Esophagus squamous epithelium (tissue), 5 donors: ENCODE measurements around the gene DGKD. TPM values are rescaled to one million over a fixed set of nuclear protein-coding genes. Genes with fewer than 3 reads are reported as not detected.

Experiments
- DNase-seq: peaks from one replicate; lab custom pipeline; 2025; lab: John Stamatoyannopoulos, UW
- H3K27ac ChIP-seq, 4 donors: fragments of 200-600 bp; sonication (generic); one replicate each; pipeline ENCODE4 v1.5.1; 2016 to 2019; ENCODE audit warnings: mild to moderate bottlenecking in 1 of 4
- H3K27me3 ChIP-seq, 4 donors: fragments of 200-600 bp; sonication (generic); 1 replicate in 3 of 4; 2 replicates in 1 of 4; pipeline versions ENCODE4 v1.5.1 to v1.6.0; 2017 to 2021; ENCODE audit warnings: antibody characterized with exemption in 1 of 4
- H3K36me3 ChIP-seq, 3 donors: fragments of 200-600 bp; sonication (generic); one replicate each; pipeline ENCODE4 v1.5.1; 2016 to 2019
- H3K4me1 ChIP-seq, 3 donors: fragments of 200-600 bp; sonication (generic); one replicate each; pipeline ENCODE4 v1.5.1; 2017 to 2019
- H3K4me3 ChIP-seq, 4 donors: fragments of 200-600 bp; sonication (generic); 1 replicate in 3 of 4; 2 replicates in 1 of 4; pipeline ENCODE4 v1.5.1; 2016 to 2019; ENCODE audit warnings: mild to moderate bottlenecking in 2 of 4, moderate library complexity in 1 of 4
- H3K9me3 ChIP-seq, 3 donors: fragments of 200-600 bp; sonication (generic); one replicate each; pipeline ENCODE4 v1.5.1; 2016 to 2019
- CTCF ChIP-seq, 6 experiments: fragments of 450-650 bp in 4 of 6; fragments of 200-600 bp in 2 of 6; sonication (generic) in 2 of 6; IDR thresholded peaks; one replicate each; pipeline ENCODE4 v1.5.1; 2016 to 2019; ENCODE audit warnings: antibody characterized with exemption in 6 of 6, mild to moderate bottlenecking in 4 of 6, moderate library complexity in 4 of 6
- POLR2A ChIP-seq, 4 donors: fragments of 450-650 bp; IDR thresholded peaks; one replicate each; pipeline ENCODE4 v1.6.1; 2017; ENCODE audit warnings: antibody characterized with exemption in 4 of 4, mild to moderate bottlenecking in 4 of 4, moderate library complexity in 3 of 4
- WGBS, 2 donors: methylation state at CpG; one replicate each; pipeline ENCODE4 v1.1.5; 2018; 5-methylcytosine and 5-hydroxymethylcytosine counted together
- intact Hi-C: fragments of 100-400 bp; cut with DNase I; formaldehyde crosslinking; loops from one replicate; pipeline ENCODE4 v1.15.0; 2022
- total RNA-seq, 4 donors: library from RNA; depleted of rRNA; stranded (reverse); fragments of >200 nt; gene quantifications; one replicate each; pipeline ENCODE4 v1.1.0, GENCODE V29; 2016
- donor health status: DM: yes; HTN: yes; CAD: no.

The DGKD gene
- total RNA-seq, 4 donors from 2014 or later = 2.3 to 10.9 (median 4.2) TPM

DNA sequence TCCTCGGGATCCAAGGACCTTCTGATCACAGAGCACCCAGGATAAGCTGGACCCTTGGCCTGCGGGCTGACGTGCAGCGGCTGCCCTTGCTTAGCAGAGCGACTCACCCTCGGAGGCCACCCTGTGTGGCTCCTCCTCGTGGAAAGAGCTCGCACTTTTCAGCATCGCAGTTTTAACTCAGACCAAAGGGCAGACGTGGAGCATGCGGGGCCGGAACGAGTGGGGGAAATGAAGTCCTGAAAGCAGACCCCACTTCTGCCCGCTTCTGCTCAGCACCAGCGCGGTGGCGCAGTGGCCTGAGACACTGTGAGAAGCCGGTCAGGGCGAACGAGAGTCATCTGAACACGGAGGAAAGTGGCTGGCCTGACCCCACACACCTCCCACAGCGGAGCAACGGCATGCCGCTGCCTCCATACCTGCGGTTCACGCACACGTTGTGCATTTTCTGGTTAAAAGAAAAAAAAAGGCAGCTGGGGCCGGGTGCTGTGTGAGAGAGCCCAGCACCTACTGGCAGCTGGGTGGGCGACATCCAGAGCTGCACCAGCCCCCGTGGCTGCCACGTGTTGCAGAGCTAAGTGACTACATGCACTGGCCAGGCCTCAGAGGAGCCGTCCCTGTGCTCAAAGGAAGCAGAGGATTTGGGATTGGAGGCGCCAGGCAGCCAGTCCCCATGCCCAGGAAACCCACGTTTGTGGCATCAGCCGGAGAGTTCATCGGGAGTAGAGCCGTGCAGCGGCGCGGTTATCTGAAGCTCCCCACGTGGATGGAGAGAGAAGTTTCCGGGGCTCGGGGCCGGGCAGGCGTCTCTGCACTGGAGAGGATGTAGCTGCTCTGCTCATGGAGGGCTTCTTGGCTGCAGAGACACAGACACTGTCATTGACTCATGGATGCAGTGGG lies 122.6 kb downstream of the DGKD start:
- H3K4me1 ChIP-seq = peaks cover 0 to 24% (median 17%) of the 10 kb centered on the region in 3 donors
- H3K4me3 ChIP-seq = no peak overlapping the region
- H3K27me3 ChIP-seq = no peaks in the 10 kb centered on the region
- H3K9me3 ChIP-seq = no peaks in the 10 kb centered on the region
- intact Hi-C loops = loop anchor here (10.0 kb wide), 2 partner anchors 168 to 238 kb away; partner anchors contain the start of genes UGT1A4 and UGT1A5
- no peak for DNase-seq
- 91% methylated on average over 7 to 32 of the region's 45 CpGs for WGBS, 2 donors
- TF ChIP-seq POLR2A (IDR thresholded peaks at IDR 0.05) = no peak
- TF ChIP-seq CTCF (IDR thresholded peaks at IDR 0.05) = no peak
- H3K36me3 ChIP-seq = peaks cover 5 to 85% (median 13%) of the 10 kb centered on the region in 3 donors
- no peak overlapping the region for H3K27ac ChIP-seq

- DNase-seq = no peak
- H3K36me3 ChIP-seq = peaks cover 5 to 83% (median 13%) of the 10 kb centered on the region in 3 donors
- intact Hi-C loops = loop anchor here (10.0 kb wide), 2 partner anchors 167 to 237 kb away; partner anchors contain the start of genes UGT1A4 and UGT1A5
- no peak overlapping the region for H3K27ac ChIP-seq
- H3K4me1 ChIP-seq = peaks cover 0 to 33% (median 22%) of the 10 kb centered on the region in 3 donors
- H3K9me3 ChIP-seq = no peaks in the 10 kb centered on the region
- H3K27me3 ChIP-seq = no peaks in the 10 kb centered on the region
- WGBS, 2 donors = 79 to 91% methylated on average over 7 to 13 of the region's 29 CpGs
- TF ChIP-seq POLR2A (IDR thresholded peaks at IDR 0.05) (no peak), CTCF (IDR thresholded peaks at IDR 0.05) (no peak)
- H3K4me3 ChIP-seq = no peak overlapping the region
Measured at GRCh38 chr2:233477548-233478433, 123.5 kb downstream of the DGKD start.

DNA sequence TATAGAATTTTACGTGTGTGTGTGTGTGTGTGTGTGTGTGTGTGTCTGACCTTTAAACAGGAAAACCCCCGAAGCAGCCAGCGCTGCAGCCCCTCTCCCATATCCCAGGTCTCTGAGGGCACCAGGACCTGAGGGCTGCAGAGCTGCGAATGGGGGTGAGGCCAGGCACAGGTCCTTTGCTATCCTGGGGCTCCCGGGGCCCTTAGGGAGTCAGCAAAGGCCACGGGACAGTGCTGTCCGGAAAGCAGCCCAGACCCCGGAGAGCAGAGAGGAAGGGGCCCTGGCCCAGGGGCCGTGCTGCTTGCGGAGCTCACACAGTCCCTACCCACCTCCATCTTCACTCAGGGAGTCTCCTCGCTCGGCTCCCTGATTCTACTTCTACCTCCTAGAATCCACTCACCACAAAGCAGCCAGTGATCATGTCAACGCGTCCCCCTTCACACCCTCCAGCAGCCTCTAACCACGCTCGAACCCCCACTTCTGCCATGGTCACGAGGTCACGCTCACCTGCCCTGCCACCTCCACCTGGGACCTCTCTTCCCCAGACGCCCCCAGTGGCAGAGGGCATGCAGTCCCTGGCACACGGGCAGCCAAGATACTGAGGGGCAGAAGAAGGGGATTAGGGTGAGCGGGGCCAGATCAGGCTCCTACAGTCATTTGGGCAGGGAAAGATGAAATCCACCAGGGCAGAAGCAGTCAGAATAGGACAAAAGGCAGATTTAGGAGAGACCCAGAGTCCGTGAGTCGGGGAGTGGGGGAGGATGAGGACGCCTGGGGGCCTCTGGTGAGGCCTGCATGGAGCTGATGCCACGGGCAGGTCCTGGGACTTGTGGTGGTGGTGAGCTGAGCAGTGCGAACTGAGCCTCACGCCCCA lies 125.6 kb downstream of the DGKD start:
- H3K27me3 ChIP-seq = no peaks in the 10 kb centered on the region
- no peak for DNase-seq
- H3K4me1 ChIP-seq = peaks cover 0 to 38% (median 22%) of the 10 kb centered on the region in 3 donors
- 80 to 85% methylated on average over 15 to 16 of the region's 27 CpGs for WGBS, 2 donors
- H3K36me3 ChIP-seq = peaks cover 5 to 87% (median 21%) of the 10 kb centered on the region in 3 donors
- H3K27ac ChIP-seq = peak overlapping the region; percentile 71 to 88 (median 78)
- H3K9me3 ChIP-seq = no peaks in the 10 kb centered on the region
- intact Hi-C loops = loop anchor here (10.0 kb wide), 2 partner anchors 165 to 235 kb away; partner anchors contain the start of genes UGT1A4 and UGT1A5
- TF ChIP-seq CTCF (IDR thresholded peaks at IDR 0.05) (no peak), POLR2A (IDR thresholded peaks at IDR 0.05) (no peak)
- no peak overlapping the region for H3K4me3 ChIP-seq

DNA sequence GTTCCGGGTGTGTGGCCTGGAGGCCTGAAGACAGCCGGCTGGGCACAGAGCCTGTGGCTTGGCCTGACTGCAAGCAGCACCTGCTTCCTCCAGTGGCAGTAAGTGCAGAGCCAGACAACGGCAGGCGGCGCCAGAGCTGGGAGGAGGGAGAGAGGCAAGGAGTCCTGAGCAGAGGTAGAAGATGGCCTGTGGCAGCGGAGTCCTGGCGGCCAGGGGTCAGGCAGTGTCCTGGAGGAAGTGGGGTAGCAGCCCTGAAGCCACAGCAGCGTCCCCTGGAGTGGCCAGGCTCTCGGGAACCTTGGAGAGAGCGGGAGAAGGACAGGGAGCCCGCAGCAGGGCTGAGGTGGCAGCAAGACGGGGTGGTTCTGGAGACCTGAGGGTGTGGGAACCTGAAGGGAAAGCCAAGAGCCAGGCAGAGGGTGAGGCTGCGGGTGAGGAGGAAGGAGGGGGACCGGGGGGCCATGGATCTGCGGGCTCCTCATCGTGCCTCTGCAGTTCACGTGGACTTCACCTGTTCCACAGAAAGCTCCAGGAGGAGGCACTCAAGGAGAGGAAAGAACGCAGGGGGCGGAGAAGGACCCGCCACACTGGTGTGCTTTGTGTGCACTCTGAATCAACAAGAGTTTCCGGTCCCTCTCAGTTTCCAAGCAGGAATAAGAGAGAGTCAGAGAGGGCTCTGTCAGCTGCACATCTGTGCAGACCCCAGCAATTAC lies 126.4 kb downstream of the DGKD start:
- Histone ChIP-seq H3K27ac (peak overlapping the region; percentile 71 to 88 (median 78)), H3K36me3 (peaks cover 5 to 87% (median 24%) of the 10 kb centered on the region in 3 donors), H3K9me3 (no peaks in the 10 kb centered on the region), H3K27me3 (no peaks in the 10 kb centered on the region), H3K4me1 (peaks cover 0 to 38% (median 22%) of the 10 kb centered on the region in 3 donors), H3K4me3 (peak overlapping the region in 3 of 4 donors; percentile 23 to 31 (median 25))
- no peak for DNase-seq
- intact Hi-C loops = no loop called here
- TF ChIP-seq CTCF (IDR thresholded peaks at IDR 0.05) (peak in 5 of 6 experiments; percentile 14 to 70 (median 59)), POLR2A (IDR thresholded peaks at IDR 0.05) (no peak)
- 49 to 55% methylated on average over 15 to 21 of the region's 21 CpGs for WGBS, 2 donors
